Measurements from ENCODE around the gene TMEM238L.

DNA sequence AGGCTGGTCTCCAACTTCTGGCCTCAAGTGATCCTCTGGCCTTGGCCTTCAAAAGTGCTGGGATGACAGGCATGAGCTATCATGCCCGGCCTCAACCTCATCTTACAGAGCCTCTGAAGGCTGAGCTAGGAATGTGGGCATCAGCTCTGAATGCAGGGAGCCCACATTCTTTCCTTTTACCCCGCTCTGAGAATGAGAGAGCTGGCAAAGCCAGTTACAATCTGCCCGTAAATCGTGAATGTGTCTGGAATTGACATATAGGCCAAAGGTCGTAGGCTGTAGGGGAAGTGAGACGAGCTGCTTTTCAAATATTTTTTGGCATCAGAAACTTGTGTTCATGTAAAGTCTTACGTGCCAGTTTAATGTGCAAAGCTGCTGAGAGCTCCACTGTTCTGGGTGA, 4.5 kb downstream of the TMEM238L start:
- TF ChIP-seq, protein P1, sequence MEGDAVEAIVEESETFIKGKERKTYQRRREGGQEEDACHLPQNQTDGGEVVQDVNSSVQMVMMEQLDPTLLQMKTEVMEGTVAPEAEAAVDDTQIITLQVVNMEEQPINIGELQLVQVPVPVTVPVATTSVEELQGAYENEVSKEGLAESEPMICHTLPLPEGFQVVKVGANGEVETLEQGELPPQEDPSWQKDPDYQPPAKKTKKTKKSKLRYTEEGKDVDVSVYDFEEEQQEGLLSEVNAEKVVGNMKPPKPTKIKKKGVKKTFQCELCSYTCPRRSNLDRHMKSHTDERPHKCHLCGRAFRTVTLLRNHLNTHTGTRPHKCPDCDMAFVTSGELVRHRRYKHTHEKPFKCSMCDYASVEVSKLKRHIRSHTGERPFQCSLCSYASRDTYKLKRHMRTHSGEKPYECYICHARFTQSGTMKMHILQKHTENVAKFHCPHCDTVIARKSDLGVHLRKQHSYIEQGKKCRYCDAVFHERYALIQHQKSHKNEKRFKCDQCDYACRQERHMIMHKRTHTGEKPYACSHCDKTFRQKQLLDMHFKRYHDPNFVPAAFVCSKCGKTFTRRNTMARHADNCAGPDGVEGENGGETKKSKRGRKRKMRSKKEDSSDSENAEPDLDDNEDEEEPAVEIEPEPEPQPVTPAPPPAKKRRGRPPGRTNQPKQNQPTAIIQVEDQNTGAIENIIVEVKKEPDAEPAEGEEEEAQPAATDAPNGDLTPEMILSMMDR (IDR thresholded peaks at IDR 0.05), result no peak
- TF ChIP-seq POLR2A (IDR thresholded peaks at IDR 0.05), result no peak
